ENCODE data around the gene AOX1.
"Not testable (repeated sequence)": the region's sequence is repeated elsewhere in the genome, so short reads cannot be mapped to it uniquely, and the experiment has no call there.

The AOX1 gene

GRCh38 chr2:200585730-200586643 lies at the start of gene AOX1:
Gene AOX1 (plus strand): TSS chr2:200586014. CDS start chr2:200586109, 95 bp downstream.
- DNase-seq (ENCODE audit: low read depth), result peak; percentile 82

GRCh38 chr2:200538139-200538538 lies 47.7 kb upstream of the AOX1 start:
- no peak for DNase-seq (ENCODE audit: low read depth)

- DNase-seq (ENCODE audit: low read depth), result no peak
Measured at GRCh38 chr2:200540793-200541192, 45.0 kb upstream of the AOX1 start.

GRCh38 chr2:200566596-200566995 lies 19.2 kb upstream of the AOX1 start:
- DNase-seq (ENCODE audit: low read depth), result not testable (repeated sequence)

GRCh38 chr2:200567932-200568331 lies 17.9 kb upstream of the AOX1 start:
- no peak for DNase-seq (ENCODE audit: low read depth)

GRCh38 chr2:200575957-200576356 lies 9.9 kb upstream of the AOX1 start:
- no peak for DNase-seq (ENCODE audit: low read depth)

- peak; percentile 17 for DNase-seq (ENCODE audit: low read depth)
Measured at GRCh38 chr2:200577027-200577426, 8.8 kb upstream of the AOX1 start.

GRCh38 chr2:200578778-200579177 lies 7.0 kb upstream of the AOX1 start:
- peak; percentile 67 for DNase-seq (ENCODE audit: low read depth)

- DNase-seq (ENCODE audit: low read depth), result no peak
Measured at GRCh38 chr2:200584639-200585038, 1.2 kb upstream of the AOX1 start.

- no peak for DNase-seq (ENCODE audit: low read depth)
Measured at GRCh38 chr2:200585340-200585729, 479 bp upstream of the AOX1 start.

- DNase-seq (ENCODE audit: low read depth), result no peak
Measured at GRCh38 chr2:200586644-200586975, 796 bp downstream of the AOX1 start.

- DNase-seq (ENCODE audit: low read depth), result no peak
Measured at GRCh38 chr2:200587007-200587616, 1.3 kb downstream of the AOX1 start.

- no peak for DNase-seq (ENCODE audit: low read depth)
Measured at GRCh38 chr2:200588076-200588678, 2.4 kb downstream of the AOX1 start.

GRCh38 chr2:200590090-200590489 lies 4.3 kb downstream of the AOX1 start:
- peak; percentile 83 for DNase-seq (ENCODE audit: low read depth)

GRCh38 chr2:200591308-200591707 lies 5.5 kb downstream of the AOX1 start:
- DNase-seq (ENCODE audit: low read depth), result no peak

- DNase-seq (ENCODE audit: low read depth), result peak; percentile 95
Measured at GRCh38 chr2:200592406-200593075, 6.7 kb downstream of the AOX1 start.

GRCh38 chr2:200593905-200594304 lies 8.1 kb downstream of the AOX1 start:
- peak; percentile 76 for DNase-seq (ENCODE audit: low read depth)

- DNase-seq (ENCODE audit: low read depth), result no peak
Measured at GRCh38 chr2:200595913-200596312, 10.1 kb downstream of the AOX1 start.

- no peak for DNase-seq (ENCODE audit: low read depth)
Measured at GRCh38 chr2:200596774-200597570, 11.2 kb downstream of the AOX1 start.

- peak; percentile 86 for DNase-seq (ENCODE audit: low read depth)
Measured at GRCh38 chr2:200599206-200599605, 13.4 kb downstream of the AOX1 start.

- DNase-seq (ENCODE audit: low read depth), result peak; percentile 99
Measured at GRCh38 chr2:200600549-200601225, 14.9 kb downstream of the AOX1 start.

Measured in amniotic epithelial cell (primary cell).